SKM-1 (cell line): Measurements from ENCODE around the gene TRIM49.
"Not testable (repeated sequence)": the region's sequence is repeated elsewhere in the genome, so short reads cannot be mapped to it uniquely, and the experiment has no call there.

Experiments
- DNase-seq: peaks from one replicate; lab custom pipeline; 2025; ENCODE audit not compliant: unreplicated experiment; lab: John Stamatoyannopoulos, UW

The TRIM49 gene

DNA sequence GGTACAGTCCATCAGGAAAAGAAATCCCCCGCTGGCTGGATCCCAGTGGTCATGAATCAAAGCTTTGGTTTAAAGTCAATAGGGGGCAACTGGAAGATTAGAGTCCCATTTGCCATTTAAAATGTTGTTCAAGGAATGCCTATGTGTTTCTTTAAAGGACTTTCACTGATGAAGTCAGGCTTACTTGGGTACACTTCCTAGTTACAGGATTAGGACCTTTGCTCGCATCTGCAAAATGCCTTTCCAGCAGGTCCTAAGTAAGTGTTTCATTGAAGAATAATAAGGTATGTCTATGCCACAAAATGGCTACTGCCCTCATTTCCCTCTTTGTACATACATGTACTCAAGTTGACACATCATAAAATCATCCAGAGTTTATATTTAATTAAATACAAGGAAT, at the start of gene TRIM49:
TRIM49 (minus strand) TSS at position 101 of the 400 bp plus-strand sequence. CDS start 4,106 bp downstream, outside the sequence.
- DNase-seq: not testable (repeated sequence)

DNA sequence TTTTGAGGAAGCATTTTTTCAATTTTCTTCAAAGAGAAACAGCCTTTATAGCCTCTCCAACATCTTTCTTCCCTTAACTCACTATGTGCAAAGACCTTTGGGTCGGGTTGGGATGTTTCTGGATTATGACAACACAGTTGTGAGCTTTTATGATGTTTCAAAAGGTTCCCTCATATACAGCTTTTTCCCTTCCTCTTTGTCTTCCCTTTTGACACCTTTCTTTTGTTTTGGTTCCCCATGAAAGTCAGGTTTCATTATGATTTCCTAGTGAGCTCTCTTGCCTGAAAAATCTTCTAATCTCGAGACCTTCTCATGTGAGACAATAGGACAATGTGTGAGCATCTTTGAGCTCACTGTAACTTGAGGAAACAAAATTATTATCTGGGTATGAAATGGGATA, 18.3 kb upstream of the TRIM49 start:
- not testable (repeated sequence) for DNase-seq

GRCh38 chr11:89820008-89820407, 11.6 kb upstream of the TRIM49 start:
- not testable (repeated sequence) for DNase-seq

- not testable (repeated sequence) for DNase-seq
These were observed 5.2 kb upstream of the TRIM49 start for GRCh38 chr11:89813535-89813934.

- DNase-seq: not testable (repeated sequence)
These were observed 20.8 kb downstream of the TRIM49 start for GRCh38 chr11:89787506-89788063.

DNA sequence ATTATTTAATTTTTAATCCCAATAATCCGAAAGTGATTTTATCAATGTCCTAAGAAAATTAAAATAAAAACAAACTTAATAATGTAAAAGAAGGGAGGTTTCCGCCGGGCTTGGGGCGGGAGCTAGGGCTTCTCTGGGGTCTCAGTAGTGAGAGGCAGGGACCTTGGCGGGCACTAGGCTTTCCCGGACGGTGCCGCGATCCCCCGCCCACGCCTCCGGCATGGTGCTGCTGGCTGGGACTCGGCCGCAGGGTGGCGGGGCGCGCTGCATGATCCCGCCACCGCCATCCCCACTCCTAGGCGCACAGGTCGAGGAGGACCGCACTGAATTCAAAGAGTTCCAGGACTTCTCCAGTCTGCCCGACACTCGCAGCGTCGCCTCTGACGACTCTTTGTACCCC, 22.6 kb downstream of the TRIM49 start:
- not testable (repeated sequence) for DNase-seq

- not testable (repeated sequence) for DNase-seq
These were observed 57.6 kb downstream of the TRIM49 start for GRCh38 chr11:89750822-89751221.
